Activated CD8-positive, alpha-beta memory T cell treated with anti-CD3 and anti-CD28 coated beads, Interleukin-2, amount 50 U/mL, for 48 hours (primary cell): ENCODE results near the gene TENT5A.
"Not testable (repeated sequence)": the region's sequence is repeated elsewhere in the genome, so short reads cannot be mapped to it uniquely, and the experiment has no call there.

Experiments
- DNase-seq: peaks from one replicate; pipeline ENCODE4 v3.0.0-alpha.2; 2020

TENT5A gene

DNA sequence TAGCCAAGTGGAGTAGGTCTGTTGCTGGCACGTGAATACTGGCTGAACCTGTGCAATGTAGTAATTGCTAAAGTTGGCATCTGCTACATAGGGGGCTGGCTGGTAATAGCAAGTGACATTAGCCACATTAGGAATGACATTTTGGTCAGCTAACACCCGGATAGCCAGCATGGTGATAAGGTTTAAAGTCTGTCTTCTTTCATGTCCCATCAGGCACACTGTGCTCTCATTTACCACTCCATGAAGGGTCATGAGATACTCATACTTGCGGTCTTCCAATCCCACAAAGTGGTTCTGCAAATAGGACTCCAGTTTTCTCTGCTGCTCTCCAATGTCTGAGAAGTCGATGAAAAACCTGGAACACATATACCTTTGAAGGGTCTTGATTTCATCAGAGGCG, 2.8 kb downstream of the TENT5A start:
- DNase-seq = no peak

GRCh38 chr6:81748994-81749393, 3.5 kb downstream of the TENT5A start:
- no peak for DNase-seq

DNA sequence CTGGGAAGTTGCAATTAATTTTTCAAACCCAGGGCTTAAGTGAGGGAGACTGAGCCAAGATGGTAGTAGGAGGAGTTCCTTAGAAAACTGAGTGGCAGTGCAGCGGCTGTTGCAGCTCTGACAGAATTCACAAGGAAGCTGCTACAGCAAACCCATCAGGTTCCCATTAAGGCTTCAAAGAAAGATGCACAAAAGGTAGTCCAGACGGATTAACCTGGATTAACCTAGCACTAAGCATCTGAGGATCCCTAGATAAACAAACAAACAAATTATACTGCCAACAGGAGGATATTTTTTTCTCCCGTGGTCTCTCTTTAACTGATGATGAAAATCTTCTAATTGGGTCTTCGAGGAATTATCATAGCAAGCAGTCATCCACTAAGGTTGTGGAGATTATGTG, 5.2 kb downstream of the TENT5A start:
- no peak for DNase-seq

DNA sequence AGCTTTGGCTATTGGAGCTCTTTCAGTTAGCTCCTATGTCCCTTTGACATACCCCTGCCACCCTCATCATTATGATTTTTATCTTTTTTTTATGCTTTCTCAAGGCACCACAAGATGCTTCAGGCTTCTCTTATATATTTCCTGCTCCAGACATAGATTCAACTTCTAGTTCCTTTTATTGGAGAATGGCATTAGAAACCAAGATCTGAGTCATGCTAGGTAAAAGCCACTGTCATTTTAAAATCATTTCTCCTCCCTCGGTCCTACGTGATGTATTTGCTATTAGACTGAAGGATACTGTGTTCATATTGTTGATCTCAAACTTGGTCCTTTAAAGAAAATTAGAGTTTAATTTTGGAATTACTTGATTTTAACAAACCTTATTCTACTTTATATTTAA, 8.3 kb downstream of the TENT5A start:
- no peak for DNase-seq

GRCh38 chr6:81743649-81744048, 8.8 kb downstream of the TENT5A start:
- DNase-seq = no peak

DNA sequence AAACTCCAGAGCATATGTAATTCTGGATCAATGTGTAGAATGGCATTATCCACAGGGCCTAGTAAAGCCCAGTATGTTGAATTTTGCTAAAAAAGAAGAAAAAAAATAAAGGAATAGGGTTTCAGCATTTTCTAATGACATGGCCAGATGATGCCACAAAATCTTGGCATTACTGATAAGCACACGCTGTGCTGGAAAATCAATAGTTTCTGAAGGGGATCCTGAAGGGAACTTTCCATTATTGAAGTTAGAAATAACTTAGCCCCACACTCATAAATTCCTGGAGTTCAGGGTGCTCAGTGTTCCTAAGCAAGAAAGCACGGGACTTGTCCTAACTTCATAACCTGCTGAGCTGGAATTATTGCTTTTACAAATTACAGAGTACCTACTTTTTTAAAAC, 10.8 kb downstream of the TENT5A start:
- no peak for DNase-seq

GRCh38 chr6:81740591-81740990, 11.9 kb downstream of the TENT5A start:
- not testable (repeated sequence) for DNase-seq

- no peak for DNase-seq
Observed at GRCh38 chr6:81739230-81740195, 13.0 kb downstream of the TENT5A start.

GRCh38 chr6:81736428-81736827, 16.1 kb downstream of the TENT5A start:
- no peak for DNase-seq

- DNase-seq = no peak
Observed at GRCh38 chr6:81735756-81736380, 16.6 kb downstream of the TENT5A start.

DNA sequence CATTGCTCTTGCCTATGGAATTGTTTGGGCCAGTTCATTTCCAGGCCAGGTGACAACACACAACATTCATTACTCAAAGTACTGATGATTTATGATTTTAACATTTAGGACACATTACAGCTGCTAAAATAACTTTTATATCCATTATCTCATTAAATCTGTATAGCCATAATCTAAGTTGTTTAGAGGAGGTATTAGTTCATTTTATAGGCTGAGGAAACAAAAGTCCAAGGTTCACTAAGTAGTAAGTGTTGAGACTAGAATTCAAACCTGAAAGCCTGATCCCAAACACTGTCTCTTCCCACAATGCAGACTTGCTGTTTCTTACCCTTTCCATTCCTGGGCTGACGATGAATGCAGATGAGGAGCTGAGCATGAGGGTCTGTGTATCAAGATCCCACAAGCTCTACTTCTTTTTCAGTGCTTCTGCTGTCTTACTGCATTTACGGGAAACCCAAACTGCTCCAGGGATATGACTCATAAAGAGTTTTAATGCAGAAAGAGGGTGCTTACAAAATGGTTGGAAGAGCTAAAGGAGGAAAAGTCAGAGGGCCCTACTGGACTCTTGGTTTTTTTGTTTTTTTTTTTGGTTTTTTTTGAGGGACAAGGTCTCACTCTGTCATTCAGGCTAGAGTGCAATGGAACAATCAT, 17.9 kb downstream of the TENT5A start:
- no peak for DNase-seq

DNA sequence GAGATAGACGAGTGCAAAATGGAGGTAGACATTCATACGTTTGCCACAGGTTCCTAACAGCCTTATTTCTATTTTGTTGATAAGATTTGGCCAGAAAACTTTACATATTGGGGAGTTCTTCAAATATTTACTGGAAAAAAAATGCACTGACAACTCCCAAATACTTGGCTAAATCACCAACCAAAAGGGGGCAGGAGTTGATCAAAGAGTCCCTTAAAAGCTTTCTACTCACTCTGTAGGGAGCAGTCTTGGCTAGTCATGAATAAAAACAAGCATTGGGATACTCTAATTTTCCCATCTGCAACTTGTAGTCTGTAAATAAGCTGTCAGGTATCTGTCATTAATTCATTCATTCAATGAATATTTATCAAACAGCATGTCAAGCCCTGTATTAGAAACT, 18.4 kb downstream of the TENT5A start:
- DNase-seq = no peak

DNA sequence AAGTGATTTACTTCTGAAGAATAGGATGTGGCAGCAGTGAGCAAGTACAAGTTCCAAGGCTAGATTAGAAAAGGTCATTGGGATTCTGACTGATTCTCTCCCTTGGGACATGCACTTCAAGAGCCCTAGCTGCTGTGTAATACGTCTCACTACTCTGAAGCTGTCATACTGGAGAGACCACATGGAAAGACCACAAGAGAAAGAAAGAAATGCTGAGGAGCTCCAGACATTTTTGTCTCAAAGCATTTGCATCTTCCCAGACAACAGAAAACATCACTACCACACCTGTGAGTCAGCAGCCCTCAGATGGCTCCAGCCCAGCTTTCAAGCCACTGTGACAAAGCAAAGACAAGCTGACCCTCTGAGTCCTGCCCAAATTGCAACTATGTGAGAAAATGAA, 20.7 kb downstream of the TENT5A start:
- no peak for DNase-seq

- DNase-seq = no peak
Observed at GRCh38 chr6:81727876-81728517, 24.5 kb downstream of the TENT5A start.

GRCh38 chr6:81725127-81725526, 27.4 kb downstream of the TENT5A start:
- DNase-seq = no peak

- no peak for DNase-seq
Observed at GRCh38 chr6:81722506-81723223, 29.8 kb downstream of the TENT5A start.

GRCh38 chr6:81720427-81720826, 32.1 kb downstream of the TENT5A start:
- no peak for DNase-seq

DNA sequence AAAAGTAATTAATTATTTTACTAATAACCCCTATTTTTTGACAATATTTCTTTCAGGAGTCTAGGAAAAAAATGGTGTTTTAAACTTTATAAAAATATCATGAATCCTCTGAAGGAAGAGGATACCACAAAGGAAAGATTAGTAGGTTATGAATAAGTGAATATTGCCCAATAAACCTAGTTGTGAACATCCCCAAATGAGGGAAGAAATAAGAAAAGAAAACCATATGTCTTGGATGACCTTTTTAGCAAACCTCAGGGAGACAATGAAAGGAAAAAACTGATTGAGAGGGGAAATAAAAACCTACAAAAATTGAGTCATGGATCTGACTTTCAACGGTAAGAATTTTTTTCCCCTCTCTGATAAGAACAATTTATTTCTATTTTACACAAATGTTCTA, 34.4 kb downstream of the TENT5A start:
- no peak for DNase-seq

- no peak for DNase-seq
Observed at GRCh38 chr6:81714684-81715083, 37.8 kb downstream of the TENT5A start.

DNA sequence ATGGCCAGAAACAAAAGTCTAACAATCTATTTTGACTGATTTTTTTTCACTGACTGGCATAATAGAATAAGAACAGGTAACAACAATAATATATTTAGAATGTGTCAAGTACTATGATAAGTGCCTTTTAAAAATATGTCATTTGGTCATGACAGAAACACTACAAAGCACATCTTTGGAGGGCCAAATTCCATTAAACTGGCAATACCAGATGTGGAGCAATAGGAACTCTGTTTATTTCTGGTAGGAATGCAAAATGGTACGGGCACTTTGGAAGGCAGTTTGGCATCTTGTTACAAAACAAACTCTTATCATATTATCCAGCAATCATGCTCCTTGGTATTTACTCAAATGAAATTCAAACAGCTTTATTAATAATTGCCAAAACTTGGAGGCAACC, 39.3 kb downstream of the TENT5A start:
- no peak for DNase-seq

DNA sequence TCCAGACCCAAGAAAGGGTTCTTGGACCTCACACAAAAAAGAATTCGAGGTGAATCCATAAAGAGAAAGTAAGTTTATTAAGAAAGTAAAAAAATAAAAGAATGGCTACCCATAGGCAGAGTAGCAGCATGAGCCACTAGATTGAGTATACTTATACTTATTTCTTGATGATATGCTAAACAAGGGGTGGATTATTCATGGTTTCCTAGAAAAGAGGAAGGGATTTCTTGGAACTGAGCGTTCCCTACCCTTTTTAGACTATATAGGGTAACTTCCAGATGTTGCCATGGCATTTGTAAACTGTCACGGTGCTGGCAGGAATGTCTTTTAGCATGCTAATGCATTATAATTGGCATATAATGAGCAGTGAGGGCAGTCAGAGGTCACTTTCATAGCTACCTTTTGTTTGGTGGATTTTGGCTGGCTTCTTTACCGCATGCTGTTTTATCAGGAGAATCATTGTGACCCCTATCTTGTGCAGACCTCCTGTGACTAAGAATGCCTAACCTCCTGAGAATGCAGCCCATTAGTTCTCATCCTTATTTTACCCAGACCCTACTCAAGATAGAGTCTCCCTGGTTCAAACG, 44.3 kb downstream of the TENT5A start:
- DNase-seq = no peak

DNA sequence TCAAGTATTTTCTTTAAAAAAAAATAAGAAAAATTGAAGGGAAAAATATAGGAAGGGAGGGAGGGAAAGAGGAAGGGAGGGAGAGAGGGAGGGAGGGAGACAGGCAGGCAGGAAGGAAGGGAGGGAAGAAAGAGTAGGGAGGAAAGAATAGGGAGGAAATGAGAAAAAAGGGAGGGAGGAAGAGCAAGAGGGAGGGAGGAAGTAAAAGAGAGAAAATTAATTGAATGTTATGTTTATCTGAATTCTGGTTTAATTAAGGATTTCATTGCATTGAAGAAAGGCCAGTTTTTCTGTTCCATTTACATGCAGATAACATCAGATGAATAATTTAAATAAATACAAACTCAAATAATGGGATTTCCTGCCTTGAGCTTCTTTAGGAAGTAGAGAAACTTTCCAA, 47.8 kb downstream of the TENT5A start:
- DNase-seq = no peak
